ENCODE results near the gene DDX54.

Gene DDX54

GRCh38 chr12:113202300-113203075 lies 17.2 kb upstream of the DDX54 start:
- Mint-ChIP-seq H3K4me1 (ENCODE audit: low read depth) (peaks cover 5% of the 10 kb centered on the region), H3K27ac (no peak overlapping the region), H3K9me3 (ENCODE audit: low read depth) (no peaks in the 10 kb centered on the region), H3K27me3 (no peaks in the 10 kb centered on the region), H3K36me3 (no peaks in the 10 kb centered on the region), H3K4me3 (no peak overlapping the region)

- no peak overlapping the region for H3K4me3 Mint-ChIP-seq
- no peaks in the 10 kb centered on the region for H3K36me3 Mint-ChIP-seq
- no peak overlapping the region for H3K27ac Mint-ChIP-seq
- no peaks in the 10 kb centered on the region for H3K9me3 Mint-ChIP-seq (ENCODE audit: low read depth)
- peaks cover under 1% of the 10 kb centered on the region for H3K4me1 Mint-ChIP-seq (ENCODE audit: low read depth)
- no peaks in the 10 kb centered on the region for H3K27me3 Mint-ChIP-seq
Observed at GRCh38 chr12:113201187-113202177, 16.2 kb upstream of the DDX54 start.

- Mint-ChIP-seq H3K4me1 (ENCODE audit: low read depth) (no peaks in the 10 kb centered on the region), H3K4me3 (no peak overlapping the region), H3K27ac (no peak overlapping the region), H3K9me3 (ENCODE audit: low read depth) (no peaks in the 10 kb centered on the region), H3K36me3 (no peaks in the 10 kb centered on the region), H3K27me3 (no peaks in the 10 kb centered on the region)
Observed at GRCh38 chr12:113200021-113200797, 14.9 kb upstream of the DDX54 start.

GRCh38 chr12:113198296-113198695 lies 13.0 kb upstream of the DDX54 start:
- H3K4me1 Mint-ChIP-seq (ENCODE audit: low read depth): no peaks in the 10 kb centered on the region
- H3K9me3 Mint-ChIP-seq (ENCODE audit: low read depth): no peaks in the 10 kb centered on the region
- no peak overlapping the region for H3K4me3 Mint-ChIP-seq
- H3K27ac Mint-ChIP-seq: no peak overlapping the region
- H3K36me3 Mint-ChIP-seq: no peaks in the 10 kb centered on the region
- no peaks in the 10 kb centered on the region for H3K27me3 Mint-ChIP-seq

- no peak overlapping the region for H3K4me3 Mint-ChIP-seq
- H3K4me1 Mint-ChIP-seq (ENCODE audit: low read depth): no peaks in the 10 kb centered on the region
- no peaks in the 10 kb centered on the region for H3K27me3 Mint-ChIP-seq
- H3K36me3 Mint-ChIP-seq: no peaks in the 10 kb centered on the region
- no peaks in the 10 kb centered on the region for H3K9me3 Mint-ChIP-seq (ENCODE audit: low read depth)
- H3K27ac Mint-ChIP-seq: no peak overlapping the region
Observed at GRCh38 chr12:113197518-113198077, 12.3 kb upstream of the DDX54 start.

- Mint-ChIP-seq H3K9me3 (ENCODE audit: low read depth) (no peaks in the 10 kb centered on the region), H3K27me3 (no peaks in the 10 kb centered on the region), H3K4me3 (no peak overlapping the region), H3K4me1 (ENCODE audit: low read depth) (no peaks in the 10 kb centered on the region), H3K27ac (no peak overlapping the region), H3K36me3 (no peaks in the 10 kb centered on the region)
Observed at GRCh38 chr12:113196990-113197389, 11.7 kb upstream of the DDX54 start.

- H3K27me3 Mint-ChIP-seq: no peaks in the 10 kb centered on the region
Observed at GRCh38 chr12:113196582-113196981, 11.3 kb upstream of the DDX54 start.

GRCh38 chr12:113195598-113195997 lies 10.3 kb upstream of the DDX54 start:
- Mint-ChIP-seq H3K9me3 (ENCODE audit: low read depth) (no peaks in the 10 kb centered on the region), H3K4me3 (no peak overlapping the region), H3K27ac (no peak overlapping the region), H3K36me3 (no peaks in the 10 kb centered on the region), H3K27me3 (no peaks in the 10 kb centered on the region), H3K4me1 (ENCODE audit: low read depth) (no peaks in the 10 kb centered on the region)

More at GRCh38 chr12:113196582-113196981, 11.3 kb upstream of the DDX54 start:
- Mint-ChIP-seq H3K4me1 (ENCODE audit: low read depth) (no peaks in the 10 kb centered on the region), H3K36me3 (no peaks in the 10 kb centered on the region), H3K27ac (no peak overlapping the region), H3K9me3 (ENCODE audit: low read depth) (no peaks in the 10 kb centered on the region), H3K4me3 (no peak overlapping the region)

GRCh38 chr12:113194971-113195391 lies 9.7 kb upstream of the DDX54 start:
- H3K27me3 Mint-ChIP-seq: no peaks in the 10 kb centered on the region
- no peaks in the 10 kb centered on the region for H3K36me3 Mint-ChIP-seq
- H3K27ac Mint-ChIP-seq: no peak overlapping the region
- peaks cover 1% of the 10 kb centered on the region for H3K4me1 Mint-ChIP-seq (ENCODE audit: low read depth)
- H3K4me3 Mint-ChIP-seq: no peak overlapping the region
- no peaks in the 10 kb centered on the region for H3K9me3 Mint-ChIP-seq (ENCODE audit: low read depth)

GRCh38 chr12:113191227-113191626 lies 5.9 kb upstream of the DDX54 start:
- H3K36me3 Mint-ChIP-seq: peaks cover 6% of the 10 kb centered on the region
- no peak overlapping the region for H3K27ac Mint-ChIP-seq
- no peaks in the 10 kb centered on the region for H3K27me3 Mint-ChIP-seq
- H3K4me1 Mint-ChIP-seq (ENCODE audit: low read depth): peaks cover 18% of the 10 kb centered on the region
- H3K9me3 Mint-ChIP-seq (ENCODE audit: low read depth): no peaks in the 10 kb centered on the region
- no peak overlapping the region for H3K4me3 Mint-ChIP-seq

- no peaks in the 10 kb centered on the region for H3K9me3 Mint-ChIP-seq (ENCODE audit: low read depth)
- no peak overlapping the region for H3K27ac Mint-ChIP-seq
- H3K4me1 Mint-ChIP-seq (ENCODE audit: low read depth): peaks cover 20% of the 10 kb centered on the region
- H3K27me3 Mint-ChIP-seq: no peaks in the 10 kb centered on the region
- no peak overlapping the region for H3K4me3 Mint-ChIP-seq
- H3K36me3 Mint-ChIP-seq: peaks cover 6% of the 10 kb centered on the region
Observed at GRCh38 chr12:113190761-113191160, 5.5 kb upstream of the DDX54 start.

GRCh38 chr12:113189361-113189760 lies 4.1 kb upstream of the DDX54 start:
- H3K27ac Mint-ChIP-seq: no peak overlapping the region
- peaks cover 6% of the 10 kb centered on the region for H3K36me3 Mint-ChIP-seq
- peaks cover 24% of the 10 kb centered on the region for H3K4me1 Mint-ChIP-seq (ENCODE audit: low read depth)
- H3K4me3 Mint-ChIP-seq: no peak overlapping the region
- H3K27me3 Mint-ChIP-seq: no peaks in the 10 kb centered on the region
- H3K9me3 Mint-ChIP-seq (ENCODE audit: low read depth): no peaks in the 10 kb centered on the region

- no peaks in the 10 kb centered on the region for H3K27me3 Mint-ChIP-seq
- H3K27ac Mint-ChIP-seq: peak overlapping the region; percentile 97
- H3K36me3 Mint-ChIP-seq: peaks cover 6% of the 10 kb centered on the region
- H3K9me3 Mint-ChIP-seq (ENCODE audit: low read depth): no peaks in the 10 kb centered on the region
- peaks cover 36% of the 10 kb centered on the region for H3K4me1 Mint-ChIP-seq (ENCODE audit: low read depth)
- H3K4me3 Mint-ChIP-seq: peak overlapping the region; percentile 94
Observed at GRCh38 chr12:113186666-113187325, 1.5 kb upstream of the DDX54 start.

GRCh38 chr12:113186033-113186365 lies 721 bp upstream of the DDX54 start:
- H3K9me3 Mint-ChIP-seq (ENCODE audit: low read depth): no peaks in the 10 kb centered on the region
- peak overlapping the region; percentile 94 for H3K4me3 Mint-ChIP-seq
- H3K27ac Mint-ChIP-seq: peak overlapping the region; percentile 97
- peaks cover 6% of the 10 kb centered on the region for H3K36me3 Mint-ChIP-seq
- H3K27me3 Mint-ChIP-seq: no peaks in the 10 kb centered on the region
- H3K4me1 Mint-ChIP-seq (ENCODE audit: low read depth): peaks cover 39% of the 10 kb centered on the region
